Natural killer cell (primary cell): Measurements from ENCODE around the gene PCNX1. TPM values are rescaled to one million over a fixed set of nuclear protein-coding genes. Genes with fewer than 3 reads are reported as not detected.

Experiments used
- ATAC-seq, 3 donors: fragments of 150-1000 bp in 2 of 3; fragments of 200-7000 bp in 1 of 3; cut with Tn5 transposase; 1 replicate in 1 of 3; 2 replicates in 2 of 3; pipeline ENCODE4 v1.10.0; 2021; ENCODE audit warnings: mild to moderate bottlenecking in 2 of 3, moderate library complexity in 2 of 3
- DNase-seq, 2 donors: peaks; one replicate each; pipeline versions ENCODE4 v3.0.0 to v3.0.0-alpha.2; 2013 to 2021; ENCODE audit warnings: mixed read lengths in 1 of 2
- H3K27ac ChIP-seq: one replicate; pipeline ENCODE4 v1.5.1; 2013; ENCODE audit warnings: mild to moderate bottlenecking, low read length
- H3K27me3 ChIP-seq: one replicate; pipeline ENCODE4 v1.6.1; 2013; ENCODE audit warnings: low read length; ENCODE audit not compliant: control insufficient read depth, insufficient read depth
- H3K36me3 ChIP-seq: one replicate; pipeline ENCODE4 v1.6.1; 2013; ENCODE audit warnings: low read length; ENCODE audit not compliant: control insufficient read depth, insufficient read depth
- H3K4me1 ChIP-seq: one replicate; pipeline ENCODE4 v1.6.1; 2013; ENCODE audit warnings: low read length; ENCODE audit not compliant: control insufficient read depth, insufficient read depth
- H3K4me3 ChIP-seq: one replicate; pipeline ENCODE4 v1.5.1; 2013; ENCODE audit warnings: low read length
- H3K9me3 ChIP-seq: one replicate; pipeline ENCODE4 v1.6.1; 2013; ENCODE audit warnings: low read length; ENCODE audit not compliant: control insufficient read depth, insufficient read depth
- H3K27ac Mint-ChIP-seq, 2 donors: one replicate each; pipeline ENCODE4 v1.8.0; 2022; ENCODE audit warnings: mild to moderate bottlenecking in 2 of 2, mixed read lengths in 2 of 2, moderate library complexity in 1 of 2
- H3K27me3 Mint-ChIP-seq, 2 donors: one replicate each; pipeline ENCODE4 v1.8.0; 2022; ENCODE audit warnings: low read depth in 2 of 2, mixed read lengths in 2 of 2
- H3K36me3 Mint-ChIP-seq: one replicate; pipeline ENCODE4 v1.8.0; 2022; ENCODE audit warnings: mixed read lengths
- H3K4me1 Mint-ChIP-seq, 2 donors: one replicate each; pipeline ENCODE4 v1.8.0; 2022; ENCODE audit warnings: mixed read lengths in 2 of 2
- H3K4me3 Mint-ChIP-seq: one replicate; pipeline ENCODE4 v1.8.0; 2022; ENCODE audit warnings: mild to moderate bottlenecking, moderate library complexity, mixed read lengths
- H3K9me3 Mint-ChIP-seq, 2 donors: one replicate each; pipeline ENCODE4 v1.8.0; 2022; ENCODE audit warnings: mixed read lengths in 2 of 2
- WGBS: methylation state at CpG from one replicate; pipeline ENCODE4 v1.1.7; 2013; ENCODE audit warnings: missing lambda C conversion rate; ENCODE audit not compliant: insufficient coverage; 5-methylcytosine and 5-hydroxymethylcytosine counted together
- intact Hi-C: fragments of 100-400 bp; cut with micrococcal nuclease; formaldehyde crosslinking; loops from one replicate; pipeline ENCODE4 v1.14.2; 2022
- total RNA-seq, 4 donors: library from RNA; stranded (reverse); fragments of 120-200 nt in 1 of 4; gene quantifications; one replicate each; pipeline versions ENCODE4 v1.2.3 to v1.2.4, GENCODE V29; 2013 to 2022
- TF ChIP-seq, protein P1 (sequence below): fragments of 200-600 bp; IDR thresholded peaks from one replicate; pipeline ENCODE4 v1.8.0; 2022; ENCODE audit warnings: antibody characterized with exemption

PCNX1 gene
- total RNA-seq, 3 donors from 2014 or later (not counting 1 experiment from before 2014, with no cell fraction given): 79.8 to 124 (median 119) TPM

DNA sequence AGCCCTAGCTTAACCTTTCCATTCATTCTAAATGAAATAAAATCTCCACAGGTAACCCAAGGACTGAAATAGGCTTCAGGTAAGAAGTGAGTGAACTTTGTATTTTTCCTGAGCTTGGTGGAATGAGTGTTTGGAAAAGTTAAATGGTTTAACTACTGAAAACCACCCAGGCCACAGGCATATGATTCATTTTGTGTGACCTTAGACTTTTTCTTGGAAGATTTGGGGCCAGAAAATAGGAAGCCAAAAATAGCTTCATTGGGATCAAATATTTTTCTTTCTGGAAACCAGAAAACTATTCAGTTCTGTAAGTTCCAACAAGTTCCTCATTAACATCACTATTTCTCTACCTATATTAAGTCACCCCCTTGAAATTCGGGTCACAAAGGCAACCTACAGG lies 212.6 kb downstream of the PCNX1 start:
- no peak for ATAC-seq
- H3K9me3 Mint-ChIP-seq: no peaks in the 10 kb centered on the region
- no peaks in the 10 kb centered on the region for H3K27me3 Mint-ChIP-seq
- no peak for DNase-seq
- no peak overlapping the region for H3K4me3 ChIP-seq
- 100% methylated on average over 1 of the region's 1 CpG for WGBS
- no peak overlapping the region for H3K4me3 Mint-ChIP-seq
- no peaks in the 10 kb centered on the region for H3K36me3 Mint-ChIP-seq
- TF ChIP-seq, protein P1, sequence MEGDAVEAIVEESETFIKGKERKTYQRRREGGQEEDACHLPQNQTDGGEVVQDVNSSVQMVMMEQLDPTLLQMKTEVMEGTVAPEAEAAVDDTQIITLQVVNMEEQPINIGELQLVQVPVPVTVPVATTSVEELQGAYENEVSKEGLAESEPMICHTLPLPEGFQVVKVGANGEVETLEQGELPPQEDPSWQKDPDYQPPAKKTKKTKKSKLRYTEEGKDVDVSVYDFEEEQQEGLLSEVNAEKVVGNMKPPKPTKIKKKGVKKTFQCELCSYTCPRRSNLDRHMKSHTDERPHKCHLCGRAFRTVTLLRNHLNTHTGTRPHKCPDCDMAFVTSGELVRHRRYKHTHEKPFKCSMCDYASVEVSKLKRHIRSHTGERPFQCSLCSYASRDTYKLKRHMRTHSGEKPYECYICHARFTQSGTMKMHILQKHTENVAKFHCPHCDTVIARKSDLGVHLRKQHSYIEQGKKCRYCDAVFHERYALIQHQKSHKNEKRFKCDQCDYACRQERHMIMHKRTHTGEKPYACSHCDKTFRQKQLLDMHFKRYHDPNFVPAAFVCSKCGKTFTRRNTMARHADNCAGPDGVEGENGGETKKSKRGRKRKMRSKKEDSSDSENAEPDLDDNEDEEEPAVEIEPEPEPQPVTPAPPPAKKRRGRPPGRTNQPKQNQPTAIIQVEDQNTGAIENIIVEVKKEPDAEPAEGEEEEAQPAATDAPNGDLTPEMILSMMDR: no peak
- no peaks in the 10 kb centered on the region for H3K4me1 ChIP-seq
- H3K36me3 ChIP-seq: peaks cover 2% of the 10 kb centered on the region
- H3K9me3 ChIP-seq: no peaks in the 10 kb centered on the region
- no peak overlapping the region for H3K27ac ChIP-seq
- H3K27me3 ChIP-seq: no peaks in the 10 kb centered on the region
- intact Hi-C loops: no loop called here
- no peak overlapping the region for H3K27ac Mint-ChIP-seq
- peaks cover 0 to 11% of the 10 kb centered on the region in 2 donors for H3K4me1 Mint-ChIP-seq

DNA sequence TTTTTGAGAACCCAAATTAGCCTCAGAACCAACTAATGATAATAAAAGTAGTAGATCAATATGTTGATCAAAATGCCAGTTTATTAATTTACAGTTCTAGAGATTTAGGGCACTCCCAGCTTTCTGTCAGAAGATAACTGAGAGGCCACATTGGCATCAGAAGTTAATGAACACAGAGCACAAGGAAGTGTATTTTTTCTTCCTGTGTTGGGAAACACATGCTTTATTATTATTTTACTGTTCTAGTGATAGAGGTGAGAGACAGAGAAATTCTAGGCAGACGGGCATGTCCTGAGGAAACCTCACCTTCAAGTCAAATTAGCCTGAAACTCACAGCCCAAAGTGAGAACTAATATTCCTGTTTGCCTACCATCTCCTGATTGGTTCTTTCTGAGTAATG lies 213.7 kb downstream of the PCNX1 start:
- WGBS: 78% methylated on average over 1 of the region's 1 CpG
- H3K4me1 ChIP-seq: no peaks in the 10 kb centered on the region
- Mint-ChIP-seq H3K4me3 (no peak overlapping the region), H3K36me3 (no peaks in the 10 kb centered on the region), H3K4me1 (peaks cover 0 to 11% of the 10 kb centered on the region in 2 donors), H3K27me3 (peaks cover 0 to 5% of the 10 kb centered on the region in 2 donors), H3K9me3 (no peaks in the 10 kb centered on the region), H3K27ac (no peak overlapping the region)
- no peak for DNase-seq
- peaks cover 2% of the 10 kb centered on the region for H3K36me3 ChIP-seq
- intact Hi-C loops: no loop called here
- no peak overlapping the region for H3K4me3 ChIP-seq
- no peak overlapping the region for H3K27ac ChIP-seq
- TF ChIP-seq, protein P1: no peak
- H3K9me3 ChIP-seq: no peaks in the 10 kb centered on the region
- ATAC-seq: no peak
- no peaks in the 10 kb centered on the region for H3K27me3 ChIP-seq

DNA sequence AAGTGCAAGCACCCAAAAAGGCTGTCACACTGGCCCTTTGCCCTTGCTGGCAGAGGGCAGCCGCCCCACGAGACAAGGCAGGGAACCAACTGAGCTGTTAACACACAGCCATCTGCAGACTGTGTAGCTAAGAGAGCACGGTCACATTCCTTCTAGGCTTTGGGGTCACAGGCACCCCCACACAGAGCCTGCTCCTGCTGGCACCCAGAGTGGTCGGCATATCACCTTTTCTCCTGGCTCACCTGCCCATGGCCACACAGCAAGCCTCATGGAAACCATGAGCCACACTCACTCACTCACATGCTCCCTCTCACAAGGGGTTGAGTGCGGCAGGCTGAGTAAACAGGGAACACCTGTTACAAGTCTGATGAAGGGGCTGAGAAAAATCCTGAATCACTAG lies 214.5 kb downstream of the PCNX1 start:
- Mint-ChIP-seq H3K9me3 (no peaks in the 10 kb centered on the region), H3K27me3 (peaks cover 0 to 5% of the 10 kb centered on the region in 2 donors), H3K27ac (no peak overlapping the region), H3K36me3 (no peaks in the 10 kb centered on the region), H3K4me3 (no peak overlapping the region), H3K4me1 (peaks cover 0 to 11% of the 10 kb centered on the region in 2 donors)
- Histone ChIP-seq H3K9me3 (no peaks in the 10 kb centered on the region), H3K27ac (no peak overlapping the region), H3K4me3 (no peak overlapping the region), H3K4me1 (no peaks in the 10 kb centered on the region), H3K27me3 (no peaks in the 10 kb centered on the region), H3K36me3 (peaks cover 2% of the 10 kb centered on the region)
- no peak for ATAC-seq
- DNase-seq: no peak
- TF ChIP-seq, protein P1: no peak
- intact Hi-C loops: no loop called here
- WGBS: 96% methylated on average over 5 of the region's 5 CpGs

DNA sequence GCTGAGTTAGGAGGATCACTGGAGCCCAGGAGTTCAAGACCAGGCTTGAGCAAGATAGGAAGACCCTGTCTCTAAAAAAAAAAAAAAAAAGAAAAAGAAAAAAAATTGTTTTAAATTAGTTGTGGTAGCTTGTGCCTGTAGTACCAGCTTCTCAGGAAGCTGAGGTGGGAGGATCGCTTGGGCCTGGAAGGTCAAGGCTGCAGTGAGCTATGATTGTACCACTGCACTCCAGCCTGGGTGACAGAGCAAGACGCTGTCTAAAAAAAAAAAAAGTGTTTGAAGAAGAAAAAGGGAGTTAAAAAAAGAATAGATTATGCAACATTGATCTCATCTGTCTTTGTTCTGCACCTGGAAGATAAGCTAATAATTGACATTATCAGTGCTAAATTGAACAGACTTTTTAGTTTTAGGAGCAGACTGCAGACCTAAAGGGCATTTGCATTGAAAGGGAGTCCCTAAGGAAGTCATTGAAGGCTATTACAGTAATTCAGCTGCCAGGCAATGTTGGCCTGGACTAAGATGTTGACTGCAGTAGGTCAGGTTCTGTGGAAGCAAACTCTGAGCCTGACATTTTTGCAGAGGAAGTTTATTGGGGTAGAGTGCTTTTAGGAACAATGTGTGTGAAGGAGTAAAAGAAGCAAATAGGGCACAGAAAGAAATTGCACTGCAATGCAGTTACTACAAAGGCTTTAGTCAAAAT lies 215.8 kb downstream of the PCNX1 start:
- 54% methylated on average over 2 of the region's 2 CpGs for WGBS
- no peak for DNase-seq
- Histone ChIP-seq H3K9me3 (no peaks in the 10 kb centered on the region), H3K4me1 (no peaks in the 10 kb centered on the region), H3K27me3 (no peaks in the 10 kb centered on the region), H3K27ac (no peak overlapping the region), H3K4me3 (no peak overlapping the region), H3K36me3 (peaks cover 2% of the 10 kb centered on the region)
- Mint-ChIP-seq H3K27me3 (peaks cover 0 to 5% of the 10 kb centered on the region in 2 donors), H3K4me3 (no peak overlapping the region), H3K9me3 (no peaks in the 10 kb centered on the region), H3K36me3 (no peaks in the 10 kb centered on the region), H3K27ac (no peak overlapping the region), H3K4me1 (peaks cover 0 to 11% of the 10 kb centered on the region in 2 donors)
- ATAC-seq: no peak
- intact Hi-C loops: no loop called here
- TF ChIP-seq, protein P1: no peak
